Neural cell (in vitro differentiated cells): Measurements from ENCODE around the gene DEK.

Source experiments
- EP300 ChIP-seq: fragments of 450-650 bp; conservative IDR thresholded peaks from 2 replicates; pipeline ENCODE4 v1.6.1; 2014; ENCODE audit warnings: antibody characterized with exemption, mild to moderate bottlenecking, moderate library complexity; ENCODE audit not compliant: poor library complexity, severe bottlenecking
- EZH2 ChIP-seq: fragments of 200-600, 300-800 bp; shearing (Covaris generic), sonication (generic); IDR thresholded peaks from 2 replicates; pipeline ENCODE4 v1.6.1; 2014; ENCODE audit warnings: antibody characterized with exemption, low read length, borderline replicate concordance, mild to moderate bottlenecking; ENCODE audit not compliant: insufficient read depth, poor library complexity, severe bottlenecking
- MXI1 ChIP-seq: fragments of 450-650 bp; conservative IDR thresholded peaks from 2 replicates; pipeline ENCODE4 v1.6.1; 2014; ENCODE audit warnings: antibody characterized with exemption, mild to moderate bottlenecking; ENCODE audit not compliant: poor library complexity, severe bottlenecking
- POLR2AphosphoS5 ChIP-seq: IDR thresholded peaks from 2 replicates; pipeline ENCODE4 v1.6.1; 2012
- RAD21 ChIP-seq: fragments of 450-650 bp; conservative IDR thresholded peaks from 2 replicates; pipeline ENCODE4 v1.6.1; 2014; ENCODE audit warnings: antibody characterized with exemption, mild to moderate bottlenecking, moderate library complexity
- TF ChIP-seq, protein P1 (sequence below): fragments of 450-650 bp; IDR thresholded peaks from 2 replicates; pipeline ENCODE4 v1.5.1; 2014; ENCODE audit warnings: antibody characterized with exemption, mild to moderate bottlenecking, moderate library complexity; ENCODE audit not compliant: poor library complexity, severe bottlenecking
- TF ChIP-seq, protein P2 (sequence below): IDR thresholded peaks from 2 replicates; pipeline ENCODE4 v1.6.1; 2012; ENCODE audit warnings: borderline replicate concordance

DNA sequence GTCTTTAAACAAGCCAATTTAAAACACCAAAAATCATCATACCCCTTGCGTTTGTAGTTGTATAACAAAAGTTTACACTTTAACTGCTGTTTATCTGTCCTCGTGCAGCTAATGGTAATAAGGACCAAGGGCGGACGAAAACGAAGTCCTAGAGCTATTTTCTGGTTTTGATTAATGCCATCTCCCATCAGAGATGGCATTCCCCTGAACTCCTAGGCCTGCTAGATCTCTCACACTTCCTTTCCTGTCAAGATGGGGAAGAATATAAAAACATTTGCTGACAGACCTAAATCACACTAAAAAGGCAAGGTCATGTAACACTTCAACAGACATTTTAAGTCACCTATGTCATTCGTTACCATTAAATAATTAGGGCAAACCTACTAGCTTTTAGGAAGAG is 9.5 kb downstream of the DEK start:
- TF ChIP-seq EP300: no peak
- TF ChIP-seq RAD21: no peak
- TF ChIP-seq, protein P1, sequence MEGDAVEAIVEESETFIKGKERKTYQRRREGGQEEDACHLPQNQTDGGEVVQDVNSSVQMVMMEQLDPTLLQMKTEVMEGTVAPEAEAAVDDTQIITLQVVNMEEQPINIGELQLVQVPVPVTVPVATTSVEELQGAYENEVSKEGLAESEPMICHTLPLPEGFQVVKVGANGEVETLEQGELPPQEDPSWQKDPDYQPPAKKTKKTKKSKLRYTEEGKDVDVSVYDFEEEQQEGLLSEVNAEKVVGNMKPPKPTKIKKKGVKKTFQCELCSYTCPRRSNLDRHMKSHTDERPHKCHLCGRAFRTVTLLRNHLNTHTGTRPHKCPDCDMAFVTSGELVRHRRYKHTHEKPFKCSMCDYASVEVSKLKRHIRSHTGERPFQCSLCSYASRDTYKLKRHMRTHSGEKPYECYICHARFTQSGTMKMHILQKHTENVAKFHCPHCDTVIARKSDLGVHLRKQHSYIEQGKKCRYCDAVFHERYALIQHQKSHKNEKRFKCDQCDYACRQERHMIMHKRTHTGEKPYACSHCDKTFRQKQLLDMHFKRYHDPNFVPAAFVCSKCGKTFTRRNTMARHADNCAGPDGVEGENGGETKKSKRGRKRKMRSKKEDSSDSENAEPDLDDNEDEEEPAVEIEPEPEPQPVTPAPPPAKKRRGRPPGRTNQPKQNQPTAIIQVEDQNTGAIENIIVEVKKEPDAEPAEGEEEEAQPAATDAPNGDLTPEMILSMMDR: no peak
- TF ChIP-seq EZH2: no peak
- TF ChIP-seq MXI1: no peak
- TF ChIP-seq, protein P2, sequence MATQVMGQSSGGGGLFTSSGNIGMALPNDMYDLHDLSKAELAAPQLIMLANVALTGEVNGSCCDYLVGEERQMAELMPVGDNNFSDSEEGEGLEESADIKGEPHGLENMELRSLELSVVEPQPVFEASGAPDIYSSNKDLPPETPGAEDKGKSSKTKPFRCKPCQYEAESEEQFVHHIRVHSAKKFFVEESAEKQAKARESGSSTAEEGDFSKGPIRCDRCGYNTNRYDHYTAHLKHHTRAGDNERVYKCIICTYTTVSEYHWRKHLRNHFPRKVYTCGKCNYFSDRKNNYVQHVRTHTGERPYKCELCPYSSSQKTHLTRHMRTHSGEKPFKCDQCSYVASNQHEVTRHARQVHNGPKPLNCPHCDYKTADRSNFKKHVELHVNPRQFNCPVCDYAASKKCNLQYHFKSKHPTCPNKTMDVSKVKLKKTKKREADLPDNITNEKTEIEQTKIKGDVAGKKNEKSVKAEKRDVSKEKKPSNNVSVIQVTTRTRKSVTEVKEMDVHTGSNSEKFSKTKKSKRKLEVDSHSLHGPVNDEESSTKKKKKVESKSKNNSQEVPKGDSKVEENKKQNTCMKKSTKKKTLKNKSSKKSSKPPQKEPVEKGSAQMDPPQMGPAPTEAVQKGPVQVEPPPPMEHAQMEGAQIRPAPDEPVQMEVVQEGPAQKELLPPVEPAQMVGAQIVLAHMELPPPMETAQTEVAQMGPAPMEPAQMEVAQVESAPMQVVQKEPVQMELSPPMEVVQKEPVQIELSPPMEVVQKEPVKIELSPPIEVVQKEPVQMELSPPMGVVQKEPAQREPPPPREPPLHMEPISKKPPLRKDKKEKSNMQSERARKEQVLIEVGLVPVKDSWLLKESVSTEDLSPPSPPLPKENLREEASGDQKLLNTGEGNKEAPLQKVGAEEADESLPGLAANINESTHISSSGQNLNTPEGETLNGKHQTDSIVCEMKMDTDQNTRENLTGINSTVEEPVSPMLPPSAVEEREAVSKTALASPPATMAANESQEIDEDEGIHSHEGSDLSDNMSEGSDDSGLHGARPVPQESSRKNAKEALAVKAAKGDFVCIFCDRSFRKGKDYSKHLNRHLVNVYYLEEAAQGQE: no peak
- no peak for TF ChIP-seq POLR2AphosphoS5
